ENCODE data around the gene TMEM92. TPM values are rescaled to one million over a fixed set of nuclear protein-coding genes. Genes with fewer than 3 reads are reported as not detected.
"Not testable (repeated sequence)": the region's sequence is repeated elsewhere in the genome, so short reads cannot be mapped to it uniquely, and the experiment has no call there.

TMEM92 gene
- total and polyA plus RNA-seq, 2 of the 13 experiments (the other 11 are each of a cell fraction or from before 2014, with no cell fraction given): 0.07 TPM; not detected in 1

DNA sequence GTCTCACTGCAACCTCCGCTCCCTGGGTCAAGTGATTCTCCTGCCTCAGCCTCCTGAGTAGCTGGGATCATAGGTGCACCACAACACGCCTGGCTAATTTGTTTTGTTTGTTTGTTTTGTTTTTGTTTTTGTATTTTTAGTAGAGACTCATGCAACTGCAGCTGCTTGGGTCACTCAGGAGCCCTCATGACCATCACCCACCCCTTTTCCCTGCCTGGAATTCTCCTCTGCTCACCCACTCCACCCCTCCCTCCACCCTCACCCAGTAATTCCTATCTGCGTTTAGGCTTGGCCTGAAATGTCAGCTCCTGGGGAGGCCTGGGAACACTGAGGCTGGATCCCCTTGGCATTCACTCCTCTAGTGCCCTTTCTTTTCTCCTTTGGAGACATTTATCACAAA, 25.5 kb downstream of the TMEM92 start:
- intact Hi-C loops (cut with micrococcal nuclease; ENCODE audit: unreplicated experiment) (no loop called here), in situ Hi-C loops (cut with HindIII; ENCODE audit: extremely low pct_ligation_motif_present, low pct_unique_long_range_greater_than_20kb) (no loop called here)
- 11% methylated on average over 3 of the region's 3 CpGs for WGBS (ENCODE audit: low lambda C conversion rate)
- Histone ChIP-seq H3K79me2 (ENCODE audit: insufficient read depth, low read length) (no peaks in the 10 kb centered on the region), H3K4me3 (replicated peaks in 1 of 3; ENCODE audit: insufficient read depth in 1 of 3, low read depth in 2 of 3, low read length in 3 of 3) (no peak overlapping the region), H3K27me3 (ENCODE audit: control insufficient read depth in 1 of 2, insufficient read depth in 2 of 2, low read length in 2 of 2) (peaks cover 2 to 17% of the 10 kb centered on the region in 2 experiments; a peak in 3 of 5 replicates), H3K4me1 (ENCODE audit: insufficient read depth, low read length) (no peaks in the 10 kb centered on the region), H3K36me3 (replicated peaks in 1 of 2; ENCODE audit: control insufficient read depth in 1 of 2, insufficient read depth in 2 of 2, low read length in 2 of 2) (no peaks in the 10 kb centered on the region), H2AFZ (ENCODE audit: low read length) (no peak overlapping the region), H3K4me2 (ENCODE audit: low read depth, low read length) (no peak overlapping the region), H3K9me3 (ENCODE audit: low read length) (no peaks in the 10 kb centered on the region), H3K27ac (ENCODE audit: extremely low read length, insufficient read depth, low read length) (no peak overlapping the region), H3K9ac (ENCODE audit: insufficient read depth, low read depth, low read length) (no peak overlapping the region), H4K20me1 (ENCODE audit: insufficient read depth, low read length) (no peaks in the 10 kb centered on the region)
- BruUV-seq (replicated peaks): no TSS peak
- ChIA-PET POLR2A (no interaction called here), CTCF (ENCODE audit: low intra/inter-chr PET ratio, low total read pairs) (interaction anchor here (7.9 kb wide), 1 partner anchor 99 kb away, joined by 223 read pairs; the partner anchor contains the start of gene COL1A1)
- TF ChIP-seq ETV6 (CRISPR knock-in tag; conservative IDR thresholded peaks at IDR 0.05) (no peak), FOXA1 (IDR thresholded peaks at IDR 0.05) (no peak), FOXA1 (CRISPR knock-in tag; IDR thresholded peaks at IDR 0.05) (no peak)
- TF ChIP-seq, protein P1, sequence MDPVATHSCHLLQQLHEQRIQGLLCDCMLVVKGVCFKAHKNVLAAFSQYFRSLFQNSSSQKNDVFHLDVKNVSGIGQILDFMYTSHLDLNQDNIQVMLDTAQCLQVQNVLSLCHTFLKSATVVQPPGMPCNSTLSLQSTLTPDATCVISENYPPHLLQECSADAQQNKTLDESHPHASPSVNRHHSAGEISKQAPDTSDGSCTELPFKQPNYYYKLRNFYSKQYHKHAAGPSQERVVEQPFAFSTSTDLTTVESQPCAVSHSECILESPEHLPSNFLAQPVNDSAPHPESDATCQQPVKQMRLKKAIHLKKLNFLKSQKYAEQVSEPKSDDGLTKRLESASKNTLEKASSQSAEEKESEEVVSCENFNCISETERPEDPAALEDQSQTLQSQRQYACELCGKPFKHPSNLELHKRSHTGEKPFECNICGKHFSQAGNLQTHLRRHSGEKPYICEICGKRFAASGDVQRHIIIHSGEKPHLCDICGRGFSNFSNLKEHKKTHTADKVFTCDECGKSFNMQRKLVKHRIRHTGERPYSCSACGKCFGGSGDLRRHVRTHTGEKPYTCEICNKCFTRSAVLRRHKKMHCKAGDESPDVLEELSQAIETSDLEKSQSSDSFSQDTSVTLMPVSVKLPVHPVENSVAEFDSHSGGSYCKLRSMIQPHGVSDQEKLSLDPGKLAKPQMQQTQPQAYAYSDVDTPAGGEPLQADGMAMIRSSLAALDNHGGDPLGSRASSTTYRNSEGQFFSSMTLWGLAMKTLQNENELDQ (CRISPR knock-in tag; IDR thresholded peaks at IDR 0.05; ENCODE audit: borderline replicate concordance): no peak
- no peak for FAIRE-seq
- no peak for DNase-seq (ENCODE audit: low spot score)
- no peak for ATAC-seq

GRCh38 chr17:50300824-50301223, 26.6 kb downstream of the TMEM92 start:
- H3K9ac ChIP-seq (ENCODE audit: insufficient read depth, low read depth, low read length); intact Hi-C loops (cut with micrococcal nuclease; ENCODE audit: unreplicated experiment); H3K4me3 ChIP-seq (replicated peaks in 1 of 3; ENCODE audit: insufficient read depth in 1 of 3, low read depth in 2 of 3, low read length in 3 of 3); H2AFZ ChIP-seq (ENCODE audit: low read length); H3K9me3 ChIP-seq (ENCODE audit: low read length); ATAC-seq; FAIRE-seq; H3K4me1 ChIP-seq (ENCODE audit: insufficient read depth, low read length); CTCF ChIA-PET (ENCODE audit: low intra/inter-chr PET ratio, low total read pairs); POLR2A ChIA-PET; H3K79me2 ChIP-seq (ENCODE audit: insufficient read depth, low read length); in situ Hi-C loops (cut with HindIII; ENCODE audit: extremely low pct_ligation_motif_present, low pct_unique_long_range_greater_than_20kb); DNase-seq (ENCODE audit: low spot score); H4K20me1 ChIP-seq (ENCODE audit: insufficient read depth, low read length); H3K27ac ChIP-seq (ENCODE audit: extremely low read length, insufficient read depth, low read length); BruUV-seq (replicated peaks); H3K36me3 ChIP-seq (replicated peaks in 1 of 2; ENCODE audit: control insufficient read depth in 1 of 2, insufficient read depth in 2 of 2, low read length in 2 of 2); H3K4me2 ChIP-seq (ENCODE audit: low read depth, low read length): not testable (repeated sequence)
- H3K27me3 ChIP-seq (ENCODE audit: control insufficient read depth in 1 of 2, insufficient read depth in 2 of 2, low read length in 2 of 2): peaks cover 5 to 25% of the 10 kb centered on the region in 2 experiments; a peak in 3 of 5 replicates
- WGBS (ENCODE audit: low lambda C conversion rate): 0% methylated on average over 1 of the region's 1 CpG
